H1 (cell line): ENCODE measurements around the gene FRMD5. TPM values are rescaled to one million over a fixed set of nuclear protein-coding genes. Genes with fewer than 3 reads are reported as not detected.

Source experiments
- CTCF ChIA-PET: fragments of 300-600 bp; sonication (Branson Sonifier 250); formaldehyde crosslinking; loops from one replicate; lab custom pipeline; 2021; ENCODE audit not compliant: partially characterized antibody; lab: Charles Lee
- POLR2A ChIA-PET: fragments of 300-600 bp; sonication (Branson Sonifier 250); formaldehyde crosslinking; loops from one replicate; lab custom pipeline; 2021; ENCODE audit warnings: inconsistent platforms; ENCODE audit not compliant: partially characterized antibody; lab: Charles Lee
- DNase-seq, 2 experiments: peaks; one replicate each; pipeline versions ENCODE4 v3.0.0 to v3.0.0-alpha.2; 2010 to 2022; ENCODE audit warnings: low spot score in 2 of 2, low read depth in 1 of 2, mixed read lengths in 1 of 2
- FAIRE-seq: peaks from 2 replicates; lab custom pipeline; 2011; peaks lifted over from hg19 to GRCh38; lab: Jason Lieb, UNC
- H2AFZ ChIP-seq: 2 replicates; pipeline ENCODE4 v1.8.1; 2012; ENCODE audit warnings: low read length, inconsistent platforms
- H2AK5ac ChIP-seq: 2 replicates; pipeline ENCODE4 v1.6.1; 2013; ENCODE audit warnings: low read depth, low read length
- H2BK120ac ChIP-seq: replicated peaks from 2 replicates; pipeline ENCODE3; 2013; ENCODE audit warnings: low read depth, low read length, inconsistent platforms
- H2BK12ac ChIP-seq: 2 replicates; pipeline ENCODE4 v1.6.1; 2013; ENCODE audit warnings: low read depth, low read length
- H2BK15ac ChIP-seq: 2 replicates; pipeline ENCODE4 v1.6.1; 2013; ENCODE audit warnings: low read length
- H2BK20ac ChIP-seq: 2 replicates; pipeline ENCODE4 v1.6.1; 2013; ENCODE audit warnings: low read length
- H2BK5ac ChIP-seq: 2 replicates; pipeline ENCODE4 v1.6.1; 2013; ENCODE audit warnings: low read depth, low read length
- H3K14ac ChIP-seq: 2 replicates; pipeline ENCODE4 v1.6.1; 2013; ENCODE audit warnings: inconsistent platforms; ENCODE audit not compliant: insufficient read length
- H3K18ac ChIP-seq: 2 replicates; pipeline ENCODE4 v1.6.1; 2013; ENCODE audit warnings: low read length; ENCODE audit errors: extremely low read depth
- H3K23ac ChIP-seq: 2 replicates; pipeline ENCODE4 v1.6.1; 2013; ENCODE audit warnings: inconsistent platforms; ENCODE audit not compliant: insufficient read length
- H3K23me2 ChIP-seq: 2 replicates; pipeline ENCODE4 v1.6.1; 2013; ENCODE audit warnings: low read depth, low read length
- H3K27ac ChIP-seq: 2 replicates; pipeline ENCODE4 v1.6.1; 2011; ENCODE audit warnings: low read depth, low read length, inconsistent platforms
- H3K27me3 ChIP-seq, 4 experiments: replicated peaks in 1 of 4; 1 replicate in 1 of 4; 2 replicates in 3 of 4; pipeline versions ENCODE4 v1.6.1 to v1.8.1; 2011 to 2013; ENCODE audit warnings: low read length in 3 of 4, mild to moderate bottlenecking in 3 of 4, inconsistent platforms in 2 of 4, mixed read lengths in 2 of 4, moderate library complexity in 1 of 4; ENCODE audit not compliant: control insufficient read depth in 3 of 4, insufficient read depth in 3 of 4; ENCODE audit errors: extremely low read depth in 1 of 4
- H3K36me3 ChIP-seq, 4 experiments: 2 replicates each; pipeline versions ENCODE4 v1.6.1 to v1.8.1; 2011 to 2013; ENCODE audit warnings: mild to moderate bottlenecking in 4 of 4, low read length in 3 of 4, moderate library complexity in 2 of 4, control low read depth in 1 of 4, inconsistent platforms in 1 of 4; ENCODE audit not compliant: insufficient read depth in 4 of 4, control insufficient read depth in 2 of 4
- H3K4ac ChIP-seq: replicated peaks from 2 replicates; pipeline ENCODE3; 2013; ENCODE audit warnings: low read length, low read depth, mixed read lengths, inconsistent platforms; ENCODE audit not compliant: insufficient read length
- H3K4me1 ChIP-seq, 4 experiments: replicated peaks in 1 of 4; 1 replicate in 1 of 4; 2 replicates in 3 of 4; pipeline versions ENCODE4 v1.6.1 to v1.8.1; 2011 to 2013; ENCODE audit warnings: low read length in 3 of 4, inconsistent platforms in 2 of 4, mixed read lengths in 1 of 4; ENCODE audit not compliant: insufficient read depth in 4 of 4, control insufficient read depth in 3 of 4
- H3K4me2 ChIP-seq, 2 experiments: 2 replicates each; pipeline versions ENCODE4 v1.6.1 to v1.8.1; 2011 to 2013; ENCODE audit warnings: low read depth in 2 of 2, low read length in 2 of 2, control low read depth in 1 of 2, inconsistent platforms in 1 of 2, mild to moderate bottlenecking in 1 of 2; ENCODE audit not compliant: insufficient read depth in 1 of 2
- H3K4me3 ChIP-seq, 4 experiments: fragments of 200-600, 300-600 bp in 1 of 4; sonication (generic), shearing (Covaris generic), sonication (Bioruptor Twin) in 1 of 4; 2 replicates each; pipeline versions ENCODE4 v1.5.1 to v1.8.1; 2011 to 2016; ENCODE audit warnings: low read length in 4 of 4, low read depth in 3 of 4, control low read depth in 2 of 4, inconsistent platforms in 2 of 4, mild to moderate bottlenecking in 2 of 4, mixed read lengths in 1 of 4, moderate library complexity in 1 of 4; ENCODE audit not compliant: insufficient read depth in 2 of 4; ENCODE audit errors: extremely low read depth in 1 of 4
- H3K56ac ChIP-seq: replicated peaks from 2 replicates; pipeline ENCODE3; 2013; ENCODE audit warnings: low read depth, mild to moderate bottlenecking, mixed read lengths, low read length, inconsistent platforms; ENCODE audit not compliant: insufficient read length
- H3K79me1 ChIP-seq: 2 replicates; pipeline ENCODE4 v1.6.1; 2013; ENCODE audit warnings: low read depth, low read length, control low read depth
- H3K79me2 ChIP-seq, 2 experiments: 2 replicates each; pipeline versions ENCODE4 v1.6.1 to v1.8.1; 2012 to 2013; ENCODE audit warnings: low read length in 2 of 2, mild to moderate bottlenecking in 2 of 2, inconsistent platforms in 1 of 2; ENCODE audit not compliant: insufficient read depth in 2 of 2, control insufficient read depth in 1 of 2
- H3K9ac ChIP-seq, 4 experiments: replicated peaks in 1 of 4; 1 replicate in 1 of 4; 2 replicates in 3 of 4; pipeline versions ENCODE4 v1.6.1 to v1.8.1; 2011 to 2013; ENCODE audit warnings: low read depth in 3 of 4, low read length in 3 of 4, control low read depth in 2 of 4, mild to moderate bottlenecking in 2 of 4, moderate library complexity in 2 of 4, inconsistent platforms in 1 of 4; ENCODE audit errors: extremely low read depth in 1 of 4
- H3K9me3 ChIP-seq, 2 experiments: 2 replicates each; pipeline versions ENCODE4 v1.6.1 to v1.8.1; 2012 to 2013; ENCODE audit warnings: mild to moderate bottlenecking in 2 of 2, moderate library complexity in 2 of 2, control low read depth in 1 of 2, inconsistent platforms in 1 of 2, low read depth in 1 of 2, low read length in 1 of 2, mixed read lengths in 1 of 2; ENCODE audit not compliant: insufficient read depth in 2 of 2
- H4K20me1 ChIP-seq, 2 experiments: replicated peaks in 1 of 2; 2 replicates each; pipeline versions ENCODE3 to v1.8.1; 2011 to 2013; ENCODE audit warnings: inconsistent platforms in 2 of 2, low read length in 2 of 2, mild to moderate bottlenecking in 1 of 2; ENCODE audit not compliant: insufficient read depth in 2 of 2, control insufficient read depth in 1 of 2
- H4K5ac ChIP-seq: 2 replicates; pipeline ENCODE4 v1.6.1; 2013; ENCODE audit warnings: low read length, low read depth, mixed read lengths, inconsistent platforms; ENCODE audit not compliant: insufficient read length
- H4K8ac ChIP-seq: 2 replicates; pipeline ENCODE4 v1.8.0; 2013; ENCODE audit warnings: mild to moderate bottlenecking, moderate library complexity, low read length, inconsistent platforms; ENCODE audit not compliant: insufficient read depth; ENCODE audit errors: extremely low read depth
- H4K91ac ChIP-seq: replicated peaks from 2 replicates; pipeline ENCODE3; 2013; ENCODE audit warnings: low read length, mixed read lengths, inconsistent platforms; ENCODE audit not compliant: insufficient read length
- SP1 ChIP-seq: IDR thresholded peaks from 2 replicates; pipeline ENCODE4 v1.6.1; 2011; ENCODE audit warnings: low read depth, low read length
- WGBS, 2 experiments: shearing (Covaris generic) in 1 of 2; methylation state at CpG; one replicate each; pipeline versions ENCODE4 v1.1.6 to v1.1.7; 2013 to 2015; ENCODE audit warnings: low lambda C conversion rate in 2 of 2, mixed read lengths in 2 of 2, inconsistent platforms in 1 of 2, low coverage in 1 of 2, missing lambda C conversion rate in 1 of 2; ENCODE audit not compliant: insufficient replicate concordance in 2 of 2, insufficient coverage in 1 of 2, insufficient read length in 1 of 2; ENCODE audit errors: extremely low coverage in 1 of 2, missing lambda C conversion rate in 1 of 2; 5-methylcytosine and 5-hydroxymethylcytosine counted together
- polyA plus RNA-seq, 7 experiments: library from polyadenylated mRNA; depleted of rRNA in 3 of 7; stranded (reverse) in 5 of 7; unstranded in 2 of 7; fragments of >200 nt in 5 of 7; fragments of 200-250 nt in 2 of 7; gene quantifications; 1 replicate in 5 of 7; 2 replicates in 1 of 7; 4 replicates in 1 of 7; pipeline versions ENCODE4 v1.2.1 to v1.2.3, GENCODE V29; 2011 to 2013; ENCODE audit warnings: missing spikeins in 2 of 7, mixed read lengths in 2 of 7
- total RNA-seq: library from RNA; stranded (reverse); fragmentation: NEBNext Ultra II Directional; extraction: Animal tissue kit (Norgen Biotek cat#: 25700); gene quantifications from 2 replicates; pipeline ENCODE4 v1.2.1, GENCODE V29; 2021

The FRMD5 gene
- total and polyA plus RNA-seq, 2 of the 8 experiments (the other 6 are each of a cell fraction or from before 2014, with no cell fraction given) = 10.1 to 12.6 TPM

- Histone ChIP-seq H3K23ac (no peak overlapping the region), H3K4me1 (peaks cover 0 to 3% (median 1%) of the 10 kb centered on the region in 4 experiments; a peak in 1 of 7 replicates), H3K79me2 (no peaks in the 10 kb centered on the region), H3K18ac (no peak overlapping the region), H4K8ac (no peak overlapping the region), H2AK5ac (no peak overlapping the region), H3K56ac (no peak overlapping the region), H4K20me1 (no peaks in the 10 kb centered on the region), H3K27ac (no peak overlapping the region), H4K91ac (no peak overlapping the region), H3K14ac (no peak overlapping the region), H2BK5ac (no peak overlapping the region), H3K23me2 (no peaks in the 10 kb centered on the region), H3K4me3 (no peak overlapping the region), H3K4me2 (no peak overlapping the region), H3K79me1 (no peaks in the 10 kb centered on the region), H2BK15ac (no peak overlapping the region), H3K27me3 (no peaks in the 10 kb centered on the region), H2BK20ac (no peak overlapping the region), H4K5ac (no peak overlapping the region), H2BK12ac (no peak overlapping the region), H3K4ac (no peak overlapping the region), H3K36me3 (no peaks in the 10 kb centered on the region), H3K9me3 (no peaks in the 10 kb centered on the region), H3K9ac (no peak overlapping the region), H2AFZ (no peak overlapping the region), H2BK120ac (no peak overlapping the region)
- CTCF ChIA-PET = interaction anchor here (0.7 to 6.5 kb wide), 6 partner anchors 8 to 176 kb away, joined by 3 to 39 read pairs (median 3); no protein-coding TSS in a partner anchor
- DNase-seq (no peak), FAIRE-seq (no peak)
- POLR2A ChIA-PET = interaction anchor here (1.1 to 1.2 kb wide), 2 partner anchors 9 to 61 kb away, joined by 3 read pairs; no protein-coding TSS in a partner anchor
- 98% methylated on average over 2 of the region's 2 CpGs; no CpG with 5 or more reads in 1 of the 2 experiments for WGBS, 2 experiments
- no peak for TF ChIP-seq SP1
These were observed 136.9 kb downstream of the FRMD5 start for GRCh38 chr15:44058126-44058525.
